ENCODE results near the gene SLC6A7.

SLC6A7 gene

DNA sequence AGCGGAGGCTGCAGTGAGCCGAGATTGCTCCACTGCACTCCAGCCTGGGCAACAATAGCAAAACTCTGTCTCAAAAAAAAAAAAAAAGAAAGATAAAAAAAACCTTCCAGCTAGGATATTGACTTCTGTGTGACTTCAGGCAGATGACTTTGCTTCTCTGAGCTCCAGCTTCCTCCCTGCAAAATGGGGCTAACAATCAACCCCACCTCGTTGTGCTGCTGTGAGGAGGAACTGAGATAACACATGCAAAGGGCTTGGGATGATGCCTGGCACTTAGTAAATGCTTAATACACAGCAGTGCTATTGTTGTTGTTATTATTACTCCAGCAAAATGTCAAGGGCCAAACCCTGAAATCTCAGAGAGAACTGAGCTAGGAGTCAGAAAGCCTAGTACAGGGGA lies 26.8 kb upstream of the SLC6A7 start:
- TF ChIP-seq, protein P1, sequence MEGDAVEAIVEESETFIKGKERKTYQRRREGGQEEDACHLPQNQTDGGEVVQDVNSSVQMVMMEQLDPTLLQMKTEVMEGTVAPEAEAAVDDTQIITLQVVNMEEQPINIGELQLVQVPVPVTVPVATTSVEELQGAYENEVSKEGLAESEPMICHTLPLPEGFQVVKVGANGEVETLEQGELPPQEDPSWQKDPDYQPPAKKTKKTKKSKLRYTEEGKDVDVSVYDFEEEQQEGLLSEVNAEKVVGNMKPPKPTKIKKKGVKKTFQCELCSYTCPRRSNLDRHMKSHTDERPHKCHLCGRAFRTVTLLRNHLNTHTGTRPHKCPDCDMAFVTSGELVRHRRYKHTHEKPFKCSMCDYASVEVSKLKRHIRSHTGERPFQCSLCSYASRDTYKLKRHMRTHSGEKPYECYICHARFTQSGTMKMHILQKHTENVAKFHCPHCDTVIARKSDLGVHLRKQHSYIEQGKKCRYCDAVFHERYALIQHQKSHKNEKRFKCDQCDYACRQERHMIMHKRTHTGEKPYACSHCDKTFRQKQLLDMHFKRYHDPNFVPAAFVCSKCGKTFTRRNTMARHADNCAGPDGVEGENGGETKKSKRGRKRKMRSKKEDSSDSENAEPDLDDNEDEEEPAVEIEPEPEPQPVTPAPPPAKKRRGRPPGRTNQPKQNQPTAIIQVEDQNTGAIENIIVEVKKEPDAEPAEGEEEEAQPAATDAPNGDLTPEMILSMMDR (IDR thresholded peaks at IDR 0.05) = no peak

DNA sequence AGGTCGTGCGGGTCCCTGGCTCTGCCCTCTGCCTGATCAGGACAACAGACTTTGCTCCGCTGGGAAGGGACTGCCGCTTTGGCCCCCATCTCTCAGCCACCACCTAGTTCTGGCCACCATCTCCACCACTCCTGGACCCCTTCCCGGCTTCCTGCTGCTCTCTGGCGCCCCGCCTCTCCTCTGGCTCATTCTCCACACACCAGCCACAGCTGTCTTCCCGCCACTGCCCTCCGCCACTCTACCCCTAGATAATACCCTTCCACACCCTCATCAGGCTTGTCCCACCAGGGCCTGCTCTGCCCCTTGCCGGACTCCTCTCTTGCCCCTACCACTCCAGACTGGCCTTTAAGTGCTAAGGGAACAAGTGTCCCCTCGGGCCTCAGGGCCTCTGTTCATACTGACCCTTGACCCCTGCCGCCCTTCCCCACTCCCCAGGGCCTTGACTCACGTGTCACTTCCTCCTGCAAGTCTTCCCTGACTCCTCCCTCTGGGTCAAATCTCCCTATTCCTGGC lies 26.3 kb upstream of the SLC6A7 start:
- TF ChIP-seq, protein P1 (IDR thresholded peaks at IDR 0.05) = no peak

DNA sequence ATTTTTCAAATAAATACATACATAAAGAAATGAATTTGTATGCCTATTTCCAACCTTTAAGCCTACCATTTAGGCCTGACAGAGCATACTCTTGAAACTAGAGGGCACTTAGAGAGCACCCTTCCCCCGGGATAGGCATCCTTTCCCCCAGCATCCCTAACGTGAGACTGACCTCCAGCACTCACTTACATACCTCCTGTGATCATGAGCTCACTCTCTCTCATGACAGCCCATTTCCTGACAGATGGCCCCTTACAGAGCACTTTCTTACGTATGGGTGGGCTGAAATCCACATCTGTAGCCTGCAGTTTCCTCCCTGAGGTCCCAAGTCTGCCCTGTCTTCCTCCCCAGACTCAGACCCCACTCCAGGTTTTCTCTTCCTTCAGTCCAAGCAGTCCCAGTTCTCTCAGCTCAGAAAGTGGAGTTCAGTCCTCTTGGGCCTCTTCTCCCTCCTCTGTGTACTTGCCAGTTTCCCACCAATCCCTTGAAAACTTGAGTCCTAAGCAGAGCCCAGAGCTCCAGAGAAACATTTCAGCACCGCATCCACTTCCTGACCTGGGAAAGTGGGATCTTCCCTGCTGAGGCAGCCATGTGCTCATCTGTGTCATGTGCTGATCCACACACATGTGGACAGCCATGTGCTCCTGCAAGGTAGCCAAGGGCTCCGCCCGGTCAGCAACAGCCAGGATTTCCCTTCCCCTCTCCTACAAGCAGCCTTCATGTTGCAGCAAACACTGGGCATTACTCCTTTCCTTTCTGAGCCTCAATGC lies 25.5 kb upstream of the SLC6A7 start:
- TF ChIP-seq, protein P1 (IDR thresholded peaks at IDR 0.05) = no peak

DNA sequence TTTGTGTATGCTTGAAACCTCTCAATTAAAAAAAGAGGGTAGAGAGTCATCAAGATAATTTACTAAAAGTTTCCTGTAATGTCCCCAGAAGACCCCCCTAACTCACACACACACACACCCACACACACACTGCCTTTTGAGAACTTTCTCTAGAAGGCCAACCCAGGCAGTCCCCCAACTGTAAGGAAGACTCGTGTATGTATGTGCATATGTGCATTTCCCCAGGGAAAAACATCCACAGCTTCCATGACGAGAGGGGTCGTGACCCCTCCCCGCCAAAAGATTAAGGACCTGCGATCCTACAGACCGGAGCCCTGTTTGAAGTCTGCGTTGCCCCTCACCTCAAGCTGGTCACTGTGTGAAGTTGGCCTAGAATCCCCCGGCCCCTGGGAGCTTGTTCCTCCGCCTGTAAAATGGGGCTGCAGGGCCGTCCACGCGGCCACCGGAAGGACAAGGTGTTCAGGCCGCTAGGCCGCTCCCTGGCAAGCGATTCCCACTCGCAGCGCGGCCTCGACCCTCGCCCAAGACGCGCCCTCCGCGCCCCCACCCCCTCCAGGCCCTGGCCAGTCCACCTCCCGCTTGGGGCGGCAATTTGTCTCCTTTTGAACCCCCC lies 23.7 kb upstream of the SLC6A7 start:
- TF ChIP-seq, protein P1 (IDR thresholded peaks at IDR 0.05) = no peak

DNA sequence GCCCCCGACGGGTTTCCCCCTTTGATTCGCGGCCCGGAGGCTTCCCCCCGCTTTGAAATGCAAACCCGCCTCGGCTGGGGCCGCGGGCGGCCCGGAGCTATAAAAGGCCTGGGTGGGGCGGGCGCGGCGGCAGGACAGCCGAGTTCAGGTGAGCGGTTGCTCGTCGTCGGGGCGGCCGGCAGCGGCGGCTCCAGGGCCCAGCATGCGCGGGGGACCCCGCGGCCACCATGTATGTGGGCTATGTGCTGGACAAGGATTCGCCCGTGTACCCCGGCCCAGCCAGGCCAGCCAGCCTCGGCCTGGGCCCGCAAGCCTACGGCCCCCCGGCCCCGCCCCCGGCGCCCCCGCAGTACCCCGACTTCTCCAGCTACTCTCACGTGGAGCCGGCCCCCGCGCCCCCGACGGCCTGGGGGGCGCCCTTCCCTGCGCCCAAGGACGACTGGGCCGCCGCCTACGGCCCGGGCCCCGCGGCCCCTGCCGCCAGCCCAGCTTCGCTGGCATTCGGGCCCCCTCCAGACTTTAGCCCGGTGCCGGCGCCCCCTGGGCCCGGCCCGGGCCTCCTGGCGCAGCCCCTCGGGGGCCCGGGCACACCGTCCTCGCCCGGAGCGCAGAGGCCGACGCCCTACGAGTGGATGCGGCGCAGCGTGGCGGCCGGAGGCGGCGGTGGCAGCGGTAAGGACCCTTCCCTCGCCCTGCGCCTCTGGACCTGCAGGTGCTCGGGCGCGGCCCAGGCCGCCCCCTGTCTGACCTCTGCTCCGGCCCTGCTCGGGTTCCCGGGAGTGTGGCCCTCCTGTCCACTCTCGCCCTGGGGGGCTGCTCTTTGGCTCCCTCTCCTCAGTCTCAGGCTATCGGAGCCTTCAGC lies 23.0 kb upstream of the SLC6A7 start, which contains the start of gene CDX1:
Gene CDX1, plus strand, starts transcription at position 129 of the 862 bp plus-strand sequence. Its CDS starts 99 bp downstream, at position 228.
- TF ChIP-seq, protein P1 (IDR thresholded peaks at IDR 0.05) = no peak

DNA sequence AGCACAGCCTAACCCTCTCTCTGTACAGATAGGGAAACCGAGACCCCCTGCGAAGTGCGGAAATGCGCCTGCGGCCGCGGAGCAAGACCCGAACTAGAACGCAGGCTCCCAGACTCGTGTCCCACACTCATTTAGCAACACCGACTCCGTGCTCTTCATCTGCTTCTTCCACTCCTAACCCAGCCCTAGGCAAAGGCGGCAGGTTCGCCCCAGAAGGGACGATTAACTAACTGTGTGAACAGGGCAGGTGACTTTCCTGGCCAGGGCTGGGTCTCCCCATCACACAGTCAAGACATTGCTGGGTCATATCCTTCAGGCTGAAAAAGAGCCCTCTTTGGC lies 22.4 kb upstream of the SLC6A7 start:
- TF ChIP-seq, protein P1 (IDR thresholded peaks at IDR 0.05) = no peak

DNA sequence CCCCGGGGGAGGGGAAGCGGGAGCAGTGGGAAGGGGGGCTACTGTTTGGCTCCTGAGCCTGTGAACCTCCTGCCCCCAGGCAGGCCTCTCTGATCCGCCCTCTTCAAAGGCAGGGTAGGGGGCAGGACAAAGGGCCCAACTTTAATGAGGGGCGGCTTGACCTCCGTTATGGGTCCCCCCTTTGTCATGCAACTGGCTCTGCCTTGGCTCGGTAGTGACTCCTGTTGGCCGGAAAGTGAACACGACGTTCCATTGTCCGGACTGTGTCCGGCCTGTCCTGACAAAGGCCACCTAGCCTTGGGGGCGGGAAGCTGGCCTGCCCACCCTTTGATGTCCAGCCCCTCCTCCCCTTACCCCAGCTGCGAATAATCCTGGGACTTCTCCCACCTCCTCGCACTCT lies 22.0 kb upstream of the SLC6A7 start:
- TF ChIP-seq, protein P1 (IDR thresholded peaks at IDR 0.05) = peak; percentile 15; the same call in 1 of the 2 replicates
